ENCODE measurements around the gene TNS1.
"Not testable (repeated sequence)": the region's sequence is repeated elsewhere in the genome, so short reads cannot be mapped to it uniquely, and the experiment has no call there.

TNS1 gene

GRCh38 chr2:217790681-217791392, 212.0 kb downstream of the TNS1 start:
- DNase-seq, result no peak

- no peak for DNase-seq
Observed at GRCh38 chr2:217790195-217790594, 212.6 kb downstream of the TNS1 start.

- peak; percentile 48 for DNase-seq
Observed at GRCh38 chr2:217789736-217790181, 213.0 kb downstream of the TNS1 start.

- DNase-seq, result peak; percentile 89
Observed at GRCh38 chr2:217789003-217789735, 213.6 kb downstream of the TNS1 start.

- DNase-seq, result no peak
Observed at GRCh38 chr2:217788669-217789002, 214.2 kb downstream of the TNS1 start.

- DNase-seq, result no peak
Observed at GRCh38 chr2:217787160-217787877, 215.5 kb downstream of the TNS1 start.

GRCh38 chr2:217786560-217786959, 216.2 kb downstream of the TNS1 start:
- not testable (repeated sequence) for DNase-seq

GRCh38 chr2:217785544-217786045, 217.2 kb downstream of the TNS1 start:
- DNase-seq, result peak; percentile 67

- DNase-seq, result no peak
Observed at GRCh38 chr2:217784996-217785543, 217.7 kb downstream of the TNS1 start.

- no peak for DNase-seq
Observed at GRCh38 chr2:217783243-217783642, 219.6 kb downstream of the TNS1 start.

GRCh38 chr2:217777906-217778305, 224.9 kb downstream of the TNS1 start:
- DNase-seq, result no peak

- DNase-seq, result no peak
Observed at GRCh38 chr2:217776631-217777030, 226.2 kb downstream of the TNS1 start.

- DNase-seq, result no peak
Observed at GRCh38 chr2:217775920-217776503, 226.8 kb downstream of the TNS1 start.

- peak; percentile 47 for DNase-seq
Observed at GRCh38 chr2:217774232-217774631, 228.6 kb downstream of the TNS1 start.

GRCh38 chr2:217773539-217773938, 229.3 kb downstream of the TNS1 start:
- no peak for DNase-seq

GRCh38 chr2:217766356-217766755, 236.4 kb downstream of the TNS1 start:
- no peak for DNase-seq

GRCh38 chr2:217761645-217762277, 241.0 kb downstream of the TNS1 start:
- DNase-seq, result no peak

- DNase-seq, result no peak
Observed at GRCh38 chr2:217759991-217760390, 242.8 kb downstream of the TNS1 start.

GRCh38 chr2:217757108-217757463, 245.7 kb downstream of the TNS1 start:
- DNase-seq, result no peak

GRCh38 chr2:217756375-217757107, 246.3 kb downstream of the TNS1 start:
- no peak for DNase-seq

- DNase-seq, result no peak
Observed at GRCh38 chr2:217755027-217755745, 247.6 kb downstream of the TNS1 start.
